Medulla oblongata (tissue), 1 donor: ENCODE results near the gene PLEKHM2.

Experiments used
- DNase-seq: peaks from one replicate; pipeline ENCODE4 v3.0.0-alpha.2; 2015; ENCODE audit errors: extremely low spot score

The PLEKHM2 gene

DNA sequence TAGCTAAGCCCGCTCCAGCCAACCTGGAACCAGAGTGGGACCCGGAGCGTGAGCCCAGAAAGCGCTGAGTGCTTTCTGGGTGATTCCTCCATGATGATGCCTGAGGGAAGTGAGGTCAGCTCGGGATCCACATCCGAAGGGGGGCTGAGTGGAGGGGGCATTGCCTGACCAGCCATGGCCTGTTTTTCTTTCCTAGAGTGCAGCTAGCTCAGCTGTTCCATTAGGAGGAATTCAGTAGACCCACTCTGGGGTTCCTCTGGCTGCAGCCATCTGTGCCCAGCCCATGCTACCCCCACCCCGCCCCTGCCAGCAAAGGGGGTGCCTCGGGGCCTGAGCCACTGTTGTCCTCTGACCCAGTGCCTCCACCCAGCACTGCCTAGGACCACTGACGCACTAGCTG is 42.4 kb downstream of the PLEKHM2 start:
- no peak for DNase-seq

DNA sequence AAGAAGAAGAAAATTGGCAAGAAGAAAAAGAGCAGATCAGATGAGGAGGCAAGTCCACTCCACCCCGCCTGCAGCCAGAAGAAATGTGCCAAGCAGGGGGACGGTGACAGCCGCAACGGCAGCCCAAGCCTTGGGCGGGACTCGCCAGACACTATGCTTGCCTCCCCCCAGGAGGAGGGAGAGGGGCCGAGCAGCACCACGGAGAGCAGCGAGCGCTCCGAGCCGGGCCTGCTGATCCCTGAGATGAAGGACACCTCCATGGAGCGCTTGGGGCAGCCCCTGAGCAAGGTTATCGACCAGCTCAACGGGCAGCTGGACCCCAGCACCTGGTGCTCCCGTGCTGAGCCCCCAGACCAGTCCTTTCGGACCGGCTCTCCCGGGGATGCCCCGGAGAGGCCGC is 42.9 kb downstream of the PLEKHM2 start:
- DNase-seq = no peak

DNA sequence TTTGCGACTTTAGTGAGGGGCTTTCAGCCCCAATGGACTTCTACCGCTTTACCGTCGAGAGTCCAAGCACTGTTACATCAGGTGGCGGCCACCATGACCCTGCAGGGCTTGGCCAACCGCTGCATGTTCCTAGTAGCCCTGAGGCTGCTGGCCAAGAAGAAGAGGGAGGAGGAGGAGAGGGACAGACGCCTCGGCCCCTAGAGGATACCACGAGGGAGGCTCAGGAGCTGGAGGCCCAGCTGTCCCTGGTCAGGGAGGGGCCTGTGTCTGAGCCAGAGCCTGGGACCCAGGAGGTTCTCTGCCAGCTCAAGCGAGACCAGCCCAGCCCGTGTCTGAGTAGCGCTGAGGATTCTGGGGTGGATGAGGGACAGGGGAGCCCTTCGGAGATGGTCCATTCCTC is 43.3 kb downstream of the PLEKHM2 start:
- no peak for DNase-seq

DNA sequence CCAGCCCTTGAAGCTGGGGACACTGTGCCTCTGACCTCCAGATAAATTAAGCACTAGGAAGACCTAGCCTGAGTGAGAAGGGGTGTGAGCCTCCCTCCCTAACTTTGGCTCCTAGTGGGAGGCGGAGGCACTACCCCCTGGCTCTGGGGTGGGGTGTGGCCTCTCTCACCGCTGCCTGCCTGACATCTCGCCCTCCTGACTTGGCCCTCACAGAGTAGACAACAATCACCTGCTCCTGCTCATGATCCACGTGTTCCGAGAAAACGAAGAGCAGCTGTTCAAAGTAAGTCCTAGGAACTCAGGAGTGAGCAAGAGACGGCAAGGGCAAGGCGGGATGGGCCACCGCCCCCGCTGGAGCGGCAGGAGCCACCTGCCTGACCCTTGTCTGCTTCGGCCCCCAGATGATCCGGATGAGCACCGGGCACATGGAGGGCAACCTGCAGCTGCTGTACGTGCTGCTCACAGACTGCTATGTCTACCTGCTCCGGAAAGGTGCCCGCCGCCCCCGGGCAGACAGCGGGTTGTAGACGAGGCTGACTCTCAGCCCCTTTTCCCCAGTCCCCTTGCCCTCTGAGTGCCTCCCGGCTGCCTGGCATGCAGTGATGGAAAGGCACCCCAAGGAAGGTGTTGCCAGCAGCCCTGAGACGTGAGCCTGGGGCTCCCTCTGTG is 43.9 kb downstream of the PLEKHM2 start:
- no peak for DNase-seq

DNA sequence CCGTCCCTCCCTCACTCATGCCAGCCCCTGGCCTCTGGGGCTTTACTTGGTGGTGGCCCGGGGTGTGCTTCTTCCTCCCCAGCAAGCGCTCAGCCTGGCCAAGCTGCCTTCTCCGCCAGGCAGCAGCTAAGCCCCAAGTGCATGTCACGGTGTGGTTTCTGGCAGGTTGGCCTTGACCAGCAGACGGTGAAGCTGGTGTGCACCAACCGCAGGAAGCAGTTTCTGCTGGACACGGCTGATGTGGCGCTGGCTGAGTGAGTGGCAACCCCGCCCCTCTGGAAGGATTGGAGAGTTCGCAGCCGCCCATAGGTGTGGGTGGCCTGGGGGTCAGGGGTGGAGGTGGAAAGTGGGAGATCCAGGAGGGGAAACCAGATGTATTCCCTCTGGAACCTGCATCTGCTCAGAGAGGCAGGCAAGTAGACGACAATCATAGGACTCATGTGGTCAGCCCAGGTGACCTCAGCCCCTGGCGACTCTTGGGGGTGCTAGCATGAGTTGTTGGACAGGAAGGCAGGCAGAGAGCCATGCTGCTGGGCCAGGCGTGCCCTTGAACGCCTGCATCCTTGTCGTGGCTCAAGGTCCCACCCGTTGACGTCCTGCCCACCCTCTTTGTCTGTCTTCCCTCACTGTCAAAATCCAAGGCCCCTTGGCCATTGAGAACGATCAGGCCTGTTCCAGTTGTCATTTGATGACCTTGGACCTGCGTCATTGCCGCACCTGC is 45.0 kb downstream of the PLEKHM2 start:
- DNase-seq = no peak

DNA sequence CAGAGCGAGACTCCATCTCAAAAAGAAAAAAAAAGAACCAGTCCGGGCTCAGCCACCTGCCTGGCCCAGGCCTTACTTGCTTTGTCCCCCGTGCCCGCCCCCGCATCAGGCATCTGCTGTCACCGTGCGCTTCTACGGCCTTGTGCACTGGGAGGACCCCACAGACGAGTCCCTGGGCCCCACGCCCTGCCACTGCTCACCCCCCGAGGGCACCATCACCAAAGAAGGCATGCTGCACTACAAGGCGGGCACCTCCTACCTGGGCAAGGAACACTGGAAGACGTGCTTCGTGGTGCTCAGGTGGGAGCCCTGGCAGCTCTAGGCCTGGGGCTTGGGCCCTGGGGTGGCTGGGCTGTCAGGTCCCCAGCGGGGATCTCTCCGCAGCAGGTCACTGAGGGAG is 46.3 kb downstream of the PLEKHM2 start:
- no peak for DNase-seq

DNA sequence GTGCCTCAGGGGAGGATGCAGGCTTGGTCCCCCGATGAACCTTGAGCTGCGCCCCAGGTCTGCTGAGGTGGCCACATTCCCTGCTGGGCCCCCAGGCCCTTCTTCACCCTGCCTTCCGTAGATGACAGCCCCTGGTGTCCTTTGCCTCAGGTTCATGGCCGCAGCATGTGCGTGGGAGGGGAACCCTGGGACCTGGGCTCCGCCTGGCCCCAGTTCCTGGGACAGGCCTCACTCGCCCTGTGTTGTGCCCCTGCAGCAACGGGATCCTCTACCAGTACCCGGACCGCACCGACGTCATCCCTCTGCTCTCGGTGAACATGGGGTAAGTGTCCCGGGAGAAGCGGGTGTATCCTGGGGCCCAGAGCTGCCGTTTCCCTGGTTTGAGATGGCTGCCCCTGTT is 46.8 kb downstream of the PLEKHM2 start:
- DNase-seq = no peak

DNA sequence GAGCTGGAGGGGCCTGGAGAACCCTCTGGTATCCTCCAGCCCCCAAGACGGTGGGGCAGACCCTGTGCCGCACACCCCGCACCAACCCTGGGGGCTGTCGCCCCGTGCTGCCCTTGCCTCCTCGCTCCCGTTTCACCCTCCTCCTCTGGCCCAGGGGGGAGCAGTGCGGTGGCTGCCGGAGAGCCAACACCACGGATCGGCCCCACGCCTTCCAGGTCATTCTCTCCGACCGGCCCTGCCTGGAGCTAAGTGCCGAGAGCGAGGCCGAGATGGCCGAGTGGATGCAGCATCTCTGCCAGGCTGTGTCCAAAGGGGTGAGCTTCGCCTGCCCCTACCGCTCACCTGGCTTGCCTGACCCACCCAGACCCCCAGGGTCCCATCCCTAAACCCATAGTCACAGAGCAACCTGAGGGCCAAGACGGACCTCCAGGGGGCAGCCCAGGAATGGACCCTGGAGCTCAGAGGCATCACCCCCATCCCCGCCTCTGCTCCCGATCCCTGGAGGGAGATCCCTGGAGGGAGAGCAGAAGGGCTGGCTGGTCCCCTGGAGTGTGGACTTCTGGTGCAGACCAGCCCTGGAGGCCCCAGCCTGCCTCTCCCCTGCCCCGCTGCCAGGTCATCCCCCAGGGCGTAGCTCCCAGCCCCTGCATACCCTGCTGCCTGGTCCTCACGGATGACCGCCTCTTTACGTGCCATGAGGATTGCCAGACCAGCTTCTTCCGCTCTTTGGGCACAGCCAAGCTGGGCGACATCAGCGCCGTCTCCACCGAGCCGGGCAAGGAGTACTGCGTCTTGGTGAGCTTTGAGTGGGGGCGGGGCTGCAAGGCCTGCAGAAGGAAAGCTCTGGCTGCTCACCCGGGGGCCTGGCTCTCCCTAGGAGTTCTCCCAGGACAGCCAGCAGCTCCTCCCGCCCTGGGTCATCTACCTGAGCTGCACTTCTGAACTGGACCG is 47.9 kb downstream of the PLEKHM2 start:
- DNase-seq = no peak

DNA sequence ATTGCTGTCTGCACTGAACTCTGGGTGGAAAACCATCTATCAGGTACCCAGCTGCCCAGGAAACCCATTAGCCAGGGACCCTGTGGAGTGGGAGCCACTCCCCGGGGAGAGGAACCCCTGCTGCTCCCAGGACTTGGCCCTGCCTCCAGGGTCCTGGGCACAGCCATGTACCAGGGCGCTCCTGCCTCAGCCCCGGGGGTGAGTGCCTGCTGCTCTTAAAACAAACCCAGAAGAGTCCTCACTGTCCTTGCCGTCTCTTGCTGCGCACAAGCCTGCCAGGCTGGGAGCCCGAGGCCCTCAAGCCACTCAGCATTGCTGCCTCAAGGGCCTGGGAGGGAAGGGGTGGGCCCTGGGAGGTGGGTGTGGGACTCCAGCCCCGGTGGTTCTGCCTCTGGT is 48.6 kb downstream of the PLEKHM2 start:
- no peak for DNase-seq

DNA sequence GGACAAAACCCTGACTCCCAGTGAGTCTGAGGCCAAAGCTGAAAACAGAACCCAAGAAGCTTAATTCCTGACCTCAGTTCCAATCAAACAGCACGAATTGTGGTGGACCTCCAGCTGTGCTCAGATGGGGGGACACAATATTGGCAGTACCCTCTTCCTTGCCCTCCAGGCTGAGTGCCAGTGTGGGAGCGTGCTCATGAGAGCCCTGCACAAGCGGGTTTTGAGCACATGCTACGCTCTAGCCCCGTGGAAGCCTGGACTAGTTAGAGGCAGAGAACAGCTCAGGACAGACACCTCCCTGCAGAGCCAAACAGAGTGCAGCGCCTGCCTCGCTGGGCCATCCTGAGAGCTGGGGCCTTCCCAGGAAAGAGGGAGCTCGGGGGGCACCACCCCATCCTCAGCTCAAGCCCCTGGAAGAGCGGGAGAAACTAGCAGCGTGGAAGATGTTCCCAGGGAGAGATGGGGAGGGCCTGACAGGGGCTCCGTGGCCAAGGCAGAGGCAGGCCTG is 49.2 kb downstream of the PLEKHM2 start:
- no peak for DNase-seq

DNA sequence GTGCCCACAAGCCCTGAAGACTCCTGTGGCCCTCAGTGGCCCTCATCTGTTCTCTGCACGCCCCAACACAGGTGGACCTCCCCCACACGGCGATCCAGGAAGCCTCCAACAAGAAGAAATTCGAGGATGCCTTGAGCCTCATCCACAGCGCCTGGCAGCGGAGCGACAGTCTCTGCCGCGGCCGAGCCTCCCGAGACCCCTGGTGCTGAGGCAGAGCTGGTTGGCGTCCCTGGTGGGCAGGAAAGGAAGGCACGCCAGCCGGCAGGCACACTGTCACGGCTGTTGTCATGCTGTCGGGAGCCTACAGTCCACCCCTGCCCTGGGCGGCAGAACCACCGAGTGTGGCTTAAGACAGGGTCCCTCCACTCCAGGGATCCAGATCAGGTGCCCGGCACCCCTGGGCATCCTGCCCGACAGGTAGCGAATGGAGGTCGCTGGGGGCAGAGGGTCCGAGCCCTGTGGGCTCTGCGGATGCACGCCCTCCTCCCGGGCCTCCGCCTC is 49.7 kb downstream of the PLEKHM2 start:
- DNase-seq = no peak

DNA sequence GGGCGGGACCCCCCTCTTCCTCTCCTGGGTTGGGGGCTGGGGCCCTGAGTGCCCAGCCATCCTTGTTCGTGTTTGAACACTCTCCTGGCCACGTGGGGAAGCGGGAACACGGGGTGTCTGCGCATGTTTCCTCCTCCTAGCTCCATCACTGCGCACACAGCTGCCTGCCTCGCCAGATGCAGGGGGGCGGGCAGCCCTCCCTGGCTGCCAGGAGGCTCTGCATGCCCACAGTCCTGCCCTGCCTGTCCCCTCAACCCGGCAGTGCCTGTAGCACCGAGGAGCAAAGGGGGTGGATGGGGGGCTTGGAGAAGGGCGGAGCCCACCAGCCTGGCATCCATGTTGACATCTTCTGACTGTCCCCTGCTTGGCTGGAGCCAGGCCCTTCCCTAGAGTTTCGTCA is 50.2 kb downstream of the PLEKHM2 start:
- no peak for DNase-seq

DNA sequence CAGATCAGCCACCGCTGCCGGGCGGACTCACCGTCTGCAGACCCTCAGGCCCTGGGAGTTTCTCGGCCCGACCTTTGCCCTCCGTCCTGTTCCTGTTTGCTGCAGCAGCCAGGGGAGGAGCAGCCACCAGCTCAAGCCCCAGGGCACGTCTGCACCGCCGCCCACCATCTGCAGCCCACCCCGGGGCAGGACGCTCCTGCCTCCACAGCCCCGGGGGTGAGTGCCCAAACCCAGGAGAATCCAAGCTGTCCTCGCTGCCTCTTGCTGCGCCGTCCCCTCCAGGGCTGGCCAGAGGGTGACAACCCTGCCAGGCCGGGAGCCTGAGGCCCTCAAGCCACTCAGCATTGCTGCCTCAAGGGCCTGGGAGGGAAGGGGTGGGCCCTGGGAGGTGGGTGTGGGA is 50.8 kb downstream of the PLEKHM2 start:
- DNase-seq = no peak

DNA sequence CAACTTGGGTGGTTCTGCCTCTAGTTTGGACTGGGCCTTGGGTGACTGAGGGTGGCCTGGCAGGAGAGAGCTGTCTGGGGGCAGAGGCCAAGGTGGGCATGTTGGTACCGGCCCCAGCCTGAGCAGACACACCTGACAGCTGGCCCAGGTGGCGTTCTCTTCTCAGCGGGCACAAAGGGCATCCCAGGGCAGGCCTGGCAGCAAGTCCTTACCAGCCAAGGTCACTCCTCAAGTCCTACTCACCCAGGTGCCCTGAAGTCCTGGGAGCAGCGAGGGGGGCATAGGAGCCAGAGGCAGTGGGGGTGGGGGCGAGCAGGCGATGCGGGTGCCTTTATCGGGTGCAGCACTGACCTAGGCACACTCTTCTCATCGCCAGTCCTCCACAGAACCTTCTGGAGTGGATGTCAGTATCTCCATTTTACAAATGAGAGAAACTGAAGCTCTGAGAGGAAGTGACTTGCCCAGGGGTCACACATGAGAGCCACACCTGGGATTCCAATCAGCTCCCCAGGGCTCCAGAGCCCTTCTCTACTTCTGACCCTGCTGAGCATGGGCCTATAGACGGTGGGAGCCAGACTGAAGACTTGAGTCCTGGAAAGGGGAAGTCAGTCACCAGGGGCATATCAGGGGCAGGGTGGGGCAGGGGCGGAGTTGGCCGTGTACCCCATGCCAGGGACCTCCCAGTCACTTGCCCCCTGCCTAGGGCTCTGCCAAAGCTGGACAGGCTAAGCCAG is 51.4 kb downstream of the PLEKHM2 start:
- DNase-seq = no peak

DNA sequence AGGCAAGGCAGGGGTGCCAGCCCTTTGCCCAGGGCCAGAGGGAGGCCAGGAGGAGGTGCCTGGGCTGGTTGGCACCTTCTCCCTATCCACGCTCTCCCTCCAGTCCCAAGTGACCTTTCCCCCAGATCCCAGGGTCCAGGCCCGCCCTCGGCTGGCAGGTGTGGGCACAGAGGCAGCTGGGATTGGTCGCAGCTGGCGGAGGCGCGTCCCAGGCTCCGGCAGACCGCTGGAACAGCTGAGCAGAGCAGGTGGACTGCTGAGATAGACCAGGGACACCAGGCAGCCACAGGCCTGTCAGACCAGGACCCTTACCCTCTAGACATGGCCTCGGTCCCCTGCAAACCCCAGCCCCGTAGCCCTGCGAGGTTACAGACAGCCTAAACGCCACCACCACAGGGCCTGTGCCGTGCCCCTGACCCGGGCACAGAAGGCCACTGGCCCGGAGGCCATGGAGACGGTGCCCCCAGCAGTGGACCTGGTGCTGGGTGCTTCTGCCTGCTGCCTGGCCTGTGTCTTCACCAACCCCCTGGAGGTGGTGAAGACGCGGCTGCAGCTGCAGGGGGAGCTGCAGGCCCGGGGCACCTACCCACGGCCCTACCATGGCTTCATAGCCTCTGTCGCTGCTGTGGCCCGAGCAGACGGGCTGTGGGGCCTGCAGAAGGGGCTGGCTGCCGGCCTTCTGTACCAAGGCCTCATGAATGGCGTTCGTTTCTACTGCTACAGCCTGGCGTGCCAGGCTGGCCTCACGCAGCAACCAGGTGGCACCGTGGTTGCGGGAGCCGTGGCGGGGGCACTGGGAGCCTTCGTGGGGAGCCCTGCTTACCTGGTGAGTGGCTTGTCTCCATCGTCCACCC is 52.1 kb downstream of the PLEKHM2 start, which contains the start of gene SLC25A34:
Gene SLC25A34 (plus strand): TSS at position 221 of the 854 bp plus-strand sequence. CDS start 228 bp downstream, at position 449.
- DNase-seq = no peak

DNA sequence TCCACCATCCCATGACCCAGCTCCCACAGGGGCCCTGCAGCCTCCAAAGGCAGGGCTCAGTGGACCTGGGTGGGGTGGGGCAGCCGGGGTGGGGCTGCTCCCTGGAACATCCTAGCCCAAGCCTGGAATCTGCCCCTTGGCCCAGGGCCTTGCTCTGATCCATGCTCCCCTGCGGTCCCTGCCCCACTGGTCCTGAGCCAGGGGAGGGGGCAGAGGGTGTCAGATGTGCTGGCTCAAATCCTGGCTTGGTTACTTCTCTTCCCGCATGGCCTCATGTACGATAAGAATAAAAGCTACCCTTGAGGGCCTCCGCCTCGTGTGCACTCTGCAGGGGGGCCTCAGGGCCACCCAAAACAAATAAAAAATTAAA is 52.8 kb downstream of the PLEKHM2 start:
- no peak for DNase-seq

DNA sequence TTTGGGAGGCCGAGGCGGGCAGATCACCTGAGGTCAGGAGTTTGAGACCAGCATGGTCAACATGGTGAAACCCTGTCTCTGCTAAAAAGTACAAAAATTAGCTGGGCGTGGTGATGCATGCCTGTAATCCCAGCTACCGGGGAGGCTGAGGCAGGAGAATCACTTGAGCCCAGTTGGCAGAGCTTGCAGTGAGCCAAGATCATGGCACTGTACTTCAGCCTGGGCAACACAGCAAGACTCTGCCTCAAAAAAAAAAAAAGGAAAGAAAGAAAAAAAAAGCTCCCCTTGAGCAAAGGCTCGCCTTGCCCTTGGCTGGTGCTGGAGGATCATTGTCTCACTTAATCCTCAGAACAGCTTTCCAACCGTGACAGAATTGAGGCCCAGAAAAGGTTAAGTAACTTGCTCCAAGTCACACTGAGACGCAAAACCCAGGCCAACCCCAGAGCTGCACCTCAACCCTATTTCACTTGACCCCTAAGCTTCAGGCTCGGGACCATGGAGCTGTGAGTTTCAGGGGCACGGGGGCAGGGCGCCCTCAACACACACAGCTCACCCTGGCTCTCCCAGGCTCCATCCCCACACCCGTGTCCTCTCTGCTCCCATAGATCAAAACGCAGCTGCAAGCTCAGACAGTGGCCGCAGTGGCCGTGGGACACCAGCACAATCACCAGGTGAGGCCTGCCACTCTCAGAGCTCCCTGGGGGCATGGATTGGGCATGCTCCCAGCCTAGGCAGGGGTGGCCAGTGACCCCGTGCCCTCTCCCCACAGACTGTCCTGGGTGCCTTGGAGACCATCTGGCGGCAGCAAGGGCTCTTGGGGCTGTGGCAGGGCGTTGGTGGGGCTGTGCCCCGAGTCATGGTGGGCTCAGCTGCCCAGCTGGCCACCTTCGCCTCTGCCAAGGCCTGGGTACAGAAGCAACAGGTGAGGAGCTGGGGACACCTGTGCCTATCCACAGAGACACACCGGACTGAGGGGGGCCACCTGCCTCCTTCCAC is 53.5 kb downstream of the PLEKHM2 start:
- DNase-seq = no peak

DNA sequence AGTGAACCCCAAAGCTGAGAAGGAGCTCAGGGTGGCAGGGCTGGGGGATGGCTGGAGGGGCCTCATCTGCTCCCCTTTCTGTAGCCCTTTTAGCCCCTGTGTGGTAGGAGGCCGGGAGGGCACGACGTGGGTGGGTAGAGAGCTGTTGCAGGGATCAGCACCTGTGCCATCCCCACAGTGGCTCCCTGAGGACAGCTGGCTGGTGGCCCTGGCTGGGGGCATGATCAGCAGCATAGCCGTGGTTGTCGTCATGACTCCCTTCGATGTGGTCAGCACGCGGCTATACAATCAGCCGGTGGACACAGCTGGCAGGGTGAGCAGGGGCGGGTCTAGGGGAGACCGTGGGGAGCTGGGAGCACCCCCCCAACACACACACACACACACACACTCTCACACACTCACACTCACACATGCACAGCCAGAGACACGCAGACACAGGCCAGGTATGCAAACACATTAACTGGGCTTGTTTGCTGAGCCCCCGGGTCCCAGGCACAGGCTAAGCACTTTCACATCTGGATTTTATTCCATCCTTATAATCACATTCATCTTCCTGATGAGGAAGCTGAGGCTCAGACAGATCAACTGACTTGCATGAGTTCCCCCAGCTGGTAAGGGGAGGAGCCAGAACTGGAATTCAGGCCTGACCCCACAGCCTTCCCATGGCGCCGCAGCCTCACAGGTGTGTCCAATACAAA is 54.4 kb downstream of the PLEKHM2 start:
- DNase-seq = no peak

DNA sequence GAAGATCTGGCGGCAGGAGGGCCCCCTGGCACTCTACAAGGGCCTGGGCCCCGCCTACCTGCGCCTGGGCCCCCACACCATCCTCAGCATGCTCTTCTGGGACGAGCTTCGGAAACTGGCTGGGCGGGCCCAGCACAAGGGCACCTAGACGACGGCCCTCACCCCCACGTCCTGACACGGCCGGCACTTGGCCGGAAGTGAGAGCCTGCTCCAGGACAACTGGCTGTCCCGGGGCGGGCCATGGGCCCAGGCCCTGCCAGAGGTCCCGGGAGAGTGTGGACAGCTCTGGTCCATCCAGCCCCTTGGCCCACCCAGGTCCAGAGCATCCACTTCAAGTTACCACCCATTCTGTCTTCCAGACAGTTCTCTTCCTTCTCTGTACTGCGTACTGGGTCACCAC is 55.1 kb downstream of the PLEKHM2 start:
- no peak for DNase-seq
